ENCODE results near the gene CEMIP. TPM values are rescaled to one million over a fixed set of nuclear protein-coding genes. Genes with fewer than 3 reads are reported as not detected.

Gene CEMIP
- total and polyA plus RNA-seq, 4 experiments from 2014 or later, result 0.03 to 0.23 (median 0.17) TPM; not detected in 1

GRCh38 chr15:80978685-80979329, 199.6 kb downstream of the CEMIP start:
- no peak for DNase-seq
- H3K9me3 Mint-ChIP-seq, result no peaks in the 10 kb centered on the region
- peaks cover 28% of the 10 kb centered on the region for H3K36me3 ChIP-seq (ENCODE audit: insufficient read depth, low read length)
- intact Hi-C loops (cut with micrococcal nuclease), result loop anchor here (10.0 kb wide), 1 partner anchor 426 kb away; no protein-coding TSS in a partner anchor
- H3K27me3 Mint-ChIP-seq, result no peaks in the 10 kb centered on the region
- no peak overlapping the region for H3K4me3 ChIP-seq (ENCODE audit: low read length in 2 of 2)
- no peak overlapping the region for H3K27ac ChIP-seq (ENCODE audit: low read depth, low read length)
- H3K27ac Mint-ChIP-seq, result peak overlapping the region in 1 of 7 donors; percentile 42
- ChIA-PET CTCF (ENCODE audit: partially characterized antibody) (interaction anchor here (1.0 to 2.4 kb wide), 5 partner anchors 9 to 287 kb away, joined by 3 to 21 read pairs (median 3); no protein-coding TSS in a partner anchor), POLR2A (ENCODE audit: partially characterized antibody) (interaction anchor here (1.2 kb wide), 1 partner anchor 10 kb away, joined by 3 read pairs; no protein-coding TSS in a partner anchor)
- no peak overlapping the region for H3K4me3 Mint-ChIP-seq
- H3K27me3 ChIP-seq (ENCODE audit: insufficient read depth, low read length), result no peaks in the 10 kb centered on the region
- peaks cover 21% of the 10 kb centered on the region for H3K4me1 ChIP-seq (ENCODE audit: insufficient read depth, low read length)
- peaks cover 35 to 59% (median 45%) of the 10 kb centered on the region in 4 donors for H3K4me1 Mint-ChIP-seq
- H3K36me3 Mint-ChIP-seq, result peaks cover 39 to 60% of the 10 kb centered on the region in 2 donors
- H3K9me3 ChIP-seq (ENCODE audit: control insufficient read depth in 1 of 2, low read length in 2 of 2), result no peaks in the 10 kb centered on the region

GRCh38 chr15:80979538-80980200, 200.5 kb downstream of the CEMIP start:
- H3K4me3 ChIP-seq (ENCODE audit: low read length in 2 of 2), result no peak overlapping the region
- ChIA-PET CTCF (ENCODE audit: partially characterized antibody) (interaction anchor here (0.8 to 2.4 kb wide), 6 partner anchors 10 to 524 kb away, joined by 3 to 21 read pairs (median 4); no protein-coding TSS in a partner anchor), POLR2A (ENCODE audit: partially characterized antibody) (interaction anchor here (0.6 to 1.2 kb wide), 2 partner anchors 9 to 20 kb away, joined by 3 to 4 read pairs; no protein-coding TSS in a partner anchor)
- no peak overlapping the region for H3K27ac ChIP-seq (ENCODE audit: low read depth, low read length)
- no peaks in the 10 kb centered on the region for H3K9me3 Mint-ChIP-seq
- peaks cover 39 to 65% of the 10 kb centered on the region in 2 donors for H3K36me3 Mint-ChIP-seq
- H3K9me3 ChIP-seq (ENCODE audit: control insufficient read depth in 1 of 2, low read length in 2 of 2), result no peaks in the 10 kb centered on the region
- peaks cover 21% of the 10 kb centered on the region for H3K4me1 ChIP-seq (ENCODE audit: insufficient read depth, low read length)
- H3K27me3 Mint-ChIP-seq, result no peaks in the 10 kb centered on the region
- no peaks in the 10 kb centered on the region for H3K27me3 ChIP-seq (ENCODE audit: insufficient read depth, low read length)
- intact Hi-C loops (cut with micrococcal nuclease), result loop anchor here (10.0 kb wide), 2 partner anchors 285 to 425 kb away; partner anchors contain the start of gene ABHD17C
- H3K4me1 Mint-ChIP-seq, result peaks cover 38 to 62% (median 50%) of the 10 kb centered on the region in 4 donors
- H3K36me3 ChIP-seq (ENCODE audit: insufficient read depth, low read length), result peaks cover 28% of the 10 kb centered on the region
- H3K4me3 Mint-ChIP-seq, result no peak overlapping the region
- no peak for DNase-seq
- peak overlapping the region in 2 of 7 donors; percentile 3 to 32 for H3K27ac Mint-ChIP-seq

GRCh38 chr15:80982205-80982604, 203.0 kb downstream of the CEMIP start:
- DNase-seq, result no peak
- Mint-ChIP-seq H3K36me3 (peaks cover 34 to 64% of the 10 kb centered on the region in 2 donors), H3K27me3 (no peaks in the 10 kb centered on the region), H3K9me3 (no peaks in the 10 kb centered on the region), H3K27ac (peak overlapping the region in 4 of 7 donors; percentile 6 to 79 (median 40)), H3K4me3 (no peak overlapping the region), H3K4me1 (peaks cover 44 to 63% (median 56%) of the 10 kb centered on the region in 4 donors)
- peaks cover 37% of the 10 kb centered on the region for H3K4me1 ChIP-seq (ENCODE audit: insufficient read depth, low read length)
- intact Hi-C loops (cut with micrococcal nuclease), result loop anchor here (10.0 kb wide), 1 partner anchor 287 kb away; the partner anchor contains the start of gene ABHD17C
- no peaks in the 10 kb centered on the region for H3K9me3 ChIP-seq (ENCODE audit: control insufficient read depth in 1 of 2, low read length in 2 of 2)
- no peak overlapping the region for H3K4me3 ChIP-seq (ENCODE audit: low read length in 2 of 2)
- no peaks in the 10 kb centered on the region for H3K27me3 ChIP-seq (ENCODE audit: insufficient read depth, low read length)
- H3K36me3 ChIP-seq (ENCODE audit: insufficient read depth, low read length), result peaks cover 28% of the 10 kb centered on the region
- POLR2A ChIA-PET (ENCODE audit: partially characterized antibody), result interaction anchor here (0.6 to 1.2 kb wide), 2 partner anchors 18 to 20 kb away, joined by 3 to 6 read pairs; partner anchors contain the start of gene TLNRD1
- H3K27ac ChIP-seq (ENCODE audit: low read depth, low read length), result no peak overlapping the region
- CTCF ChIA-PET (ENCODE audit: partially characterized antibody), result interaction anchor here (1.0 to 1.7 kb wide), 2 partner anchors 126 to 284 kb away, joined by 3 to 4 read pairs; no protein-coding TSS in a partner anchor

GRCh38 chr15:80982839-80983238, 203.7 kb downstream of the CEMIP start:
- no peaks in the 10 kb centered on the region for H3K27me3 Mint-ChIP-seq
- H3K27ac ChIP-seq (ENCODE audit: low read depth, low read length), result no peak overlapping the region
- intact Hi-C loops (cut with micrococcal nuclease), result loop anchor here (10.0 kb wide), 1 partner anchor 288 kb away; the partner anchor contains the start of gene ABHD17C
- no peak overlapping the region for H3K4me3 ChIP-seq (ENCODE audit: low read length in 2 of 2)
- no peaks in the 10 kb centered on the region for H3K9me3 Mint-ChIP-seq
- DNase-seq, result no peak
- H3K4me1 ChIP-seq (ENCODE audit: insufficient read depth, low read length), result peaks cover 36% of the 10 kb centered on the region
- H3K4me1 Mint-ChIP-seq, result peaks cover 42 to 61% (median 54%) of the 10 kb centered on the region in 4 donors
- H3K36me3 ChIP-seq (ENCODE audit: insufficient read depth, low read length), result peaks cover 26% of the 10 kb centered on the region
- no peaks in the 10 kb centered on the region for H3K9me3 ChIP-seq (ENCODE audit: control insufficient read depth in 1 of 2, low read length in 2 of 2)
- no peaks in the 10 kb centered on the region for H3K27me3 ChIP-seq (ENCODE audit: insufficient read depth, low read length)
- H3K4me3 Mint-ChIP-seq, result no peak overlapping the region
- peak overlapping the region in 1 of 7 donors; percentile 25 for H3K27ac Mint-ChIP-seq
- ChIA-PET CTCF (ENCODE audit: partially characterized antibody) (interaction anchor here (1.0 to 1.7 kb wide), 2 partner anchors 125 to 283 kb away, joined by 3 to 4 read pairs; no protein-coding TSS in a partner anchor), POLR2A (ENCODE audit: partially characterized antibody) (interaction anchor here (0.6 to 1.2 kb wide), 2 partner anchors 18 to 19 kb away, joined by 3 to 6 read pairs; partner anchors contain the start of gene TLNRD1)
- peaks cover 32 to 58% of the 10 kb centered on the region in 2 donors for H3K36me3 Mint-ChIP-seq

- H3K27ac ChIP-seq (ENCODE audit: low read depth, low read length), result no peak overlapping the region
- DNase-seq, result no peak
Observed at GRCh38 chr15:80984856-80985255, 205.7 kb downstream of the CEMIP start.

GRCh38 chr15:80985981-80986380, 206.8 kb downstream of the CEMIP start:
- Mint-ChIP-seq H3K36me3 (peaks cover 11 to 49% of the 10 kb centered on the region in 2 donors), H3K4me3 (peak overlapping the region in 3 of 8 donors; percentile 32 to 65 (median 40)), H3K27ac (peak overlapping the region in 6 of 7 donors; percentile 5 to 42 (median 28)), H3K27me3 (no peaks in the 10 kb centered on the region), H3K9me3 (no peaks in the 10 kb centered on the region), H3K4me1 (peaks cover 52 to 85% (median 65%) of the 10 kb centered on the region in 4 donors)
- H3K36me3 ChIP-seq (ENCODE audit: insufficient read depth, low read length), result no peaks in the 10 kb centered on the region
- no peak overlapping the region for H3K27ac ChIP-seq (ENCODE audit: low read depth, low read length)
- POLR2A ChIA-PET (ENCODE audit: partially characterized antibody), result interaction anchor here (0.6 to 8.2 kb wide), 2 partner anchors 16 to 1040 kb away, joined by 3 to 109 read pairs; partner anchors contain the start of gene TLNRD1
- peaks cover 59% of the 10 kb centered on the region for H3K4me1 ChIP-seq (ENCODE audit: insufficient read depth, low read length)
- H3K27me3 ChIP-seq (ENCODE audit: insufficient read depth, low read length), result no peaks in the 10 kb centered on the region
- intact Hi-C loops (cut with micrococcal nuclease), result loop anchor here (10.0 kb wide), 1 partner anchor 291 kb away; the partner anchor contains the start of gene ABHD17C
- H3K4me3 ChIP-seq (ENCODE audit: low read length in 2 of 2), result no peak overlapping the region
- CTCF ChIA-PET (ENCODE audit: partially characterized antibody), result interaction anchor here (0.6 to 4.0 kb wide), 5 partner anchors 12 to 281 kb away, joined by 3 to 12 read pairs (median 6); no protein-coding TSS in a partner anchor
- H3K9me3 ChIP-seq (ENCODE audit: control insufficient read depth in 1 of 2, low read length in 2 of 2), result no peaks in the 10 kb centered on the region
- no peak for DNase-seq

More at GRCh38 chr15:80984856-80985255, 205.7 kb downstream of the CEMIP start:
- Mint-ChIP-seq H3K4me1 (peaks cover 51 to 73% (median 61%) of the 10 kb centered on the region in 4 donors), H3K9me3 (no peaks in the 10 kb centered on the region), H3K36me3 (peaks cover 15 to 54% of the 10 kb centered on the region in 2 donors), H3K4me3 (peak overlapping the region in 3 of 8 donors; percentile 39 to 53 (median 46)), H3K27ac (peak overlapping the region in 6 of 7 donors; percentile 1 to 66 (median 40)), H3K27me3 (no peaks in the 10 kb centered on the region)
- Histone ChIP-seq H3K4me3 (ENCODE audit: low read length in 2 of 2) (no peak overlapping the region), H3K9me3 (ENCODE audit: control insufficient read depth in 1 of 2, low read length in 2 of 2) (no peaks in the 10 kb centered on the region), H3K27me3 (ENCODE audit: insufficient read depth, low read length) (no peaks in the 10 kb centered on the region), H3K4me1 (ENCODE audit: insufficient read depth, low read length) (peaks cover 50% of the 10 kb centered on the region), H3K36me3 (ENCODE audit: insufficient read depth, low read length) (peaks cover 7% of the 10 kb centered on the region)
- POLR2A ChIA-PET (ENCODE audit: partially characterized antibody), result interaction anchor here (0.6 to 8.2 kb wide), 2 partner anchors 8 to 17 kb away, joined by 3 to 109 read pairs; partner anchors contain the start of gene TLNRD1
- CTCF ChIA-PET (ENCODE audit: partially characterized antibody), result interaction anchor here (1.0 to 4.0 kb wide), 2 partner anchors 15 to 120 kb away, joined by 3 to 12 read pairs; no protein-coding TSS in a partner anchor
- intact Hi-C loops (cut with micrococcal nuclease), result loop anchor here (10.0 kb wide), 1 partner anchor 290 kb away; the partner anchor contains the start of gene ABHD17C

Measured in CD4-positive, alpha-beta memory T cell (primary cell).